Measurements from ENCODE around the gene RNF175.

Gene RNF175

DNA sequence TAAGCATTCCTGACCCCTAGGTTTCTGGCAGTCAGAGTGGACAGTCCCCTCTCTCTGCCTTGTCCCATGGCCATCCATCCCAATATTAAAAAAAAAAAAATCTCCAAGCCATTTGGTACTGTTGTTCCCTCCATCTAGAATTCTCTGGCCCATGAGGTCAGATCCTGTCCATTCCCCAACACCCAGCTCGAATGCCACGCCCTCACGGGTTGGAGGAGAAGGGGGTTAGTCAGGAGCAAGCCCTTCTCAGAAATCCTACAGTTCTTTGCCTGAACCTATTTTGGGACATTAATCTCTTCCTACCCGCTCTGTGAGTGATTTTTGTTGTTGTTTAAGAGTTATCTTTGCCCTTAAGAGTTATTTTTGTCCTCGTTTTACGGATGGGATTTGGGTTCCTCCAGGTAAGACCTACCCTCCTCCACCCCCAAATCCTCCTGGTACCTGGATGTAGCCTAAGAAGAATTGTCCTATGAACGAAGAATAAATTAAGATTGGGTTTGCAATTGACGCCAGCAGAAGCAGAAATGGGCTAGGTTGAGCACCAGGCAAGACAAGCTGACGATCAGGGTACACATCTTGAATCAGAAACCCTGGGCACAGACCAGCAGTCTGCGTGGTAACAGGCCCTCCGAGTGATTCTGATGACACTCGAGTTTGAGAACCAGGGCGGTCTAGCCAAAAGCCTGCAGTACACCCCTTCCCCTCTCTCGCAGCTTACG, 977 bp downstream of the RNF175 start:
- no peak overlapping the region for H3K27ac ChIP-seq
- TF ChIP-seq, protein P1, sequence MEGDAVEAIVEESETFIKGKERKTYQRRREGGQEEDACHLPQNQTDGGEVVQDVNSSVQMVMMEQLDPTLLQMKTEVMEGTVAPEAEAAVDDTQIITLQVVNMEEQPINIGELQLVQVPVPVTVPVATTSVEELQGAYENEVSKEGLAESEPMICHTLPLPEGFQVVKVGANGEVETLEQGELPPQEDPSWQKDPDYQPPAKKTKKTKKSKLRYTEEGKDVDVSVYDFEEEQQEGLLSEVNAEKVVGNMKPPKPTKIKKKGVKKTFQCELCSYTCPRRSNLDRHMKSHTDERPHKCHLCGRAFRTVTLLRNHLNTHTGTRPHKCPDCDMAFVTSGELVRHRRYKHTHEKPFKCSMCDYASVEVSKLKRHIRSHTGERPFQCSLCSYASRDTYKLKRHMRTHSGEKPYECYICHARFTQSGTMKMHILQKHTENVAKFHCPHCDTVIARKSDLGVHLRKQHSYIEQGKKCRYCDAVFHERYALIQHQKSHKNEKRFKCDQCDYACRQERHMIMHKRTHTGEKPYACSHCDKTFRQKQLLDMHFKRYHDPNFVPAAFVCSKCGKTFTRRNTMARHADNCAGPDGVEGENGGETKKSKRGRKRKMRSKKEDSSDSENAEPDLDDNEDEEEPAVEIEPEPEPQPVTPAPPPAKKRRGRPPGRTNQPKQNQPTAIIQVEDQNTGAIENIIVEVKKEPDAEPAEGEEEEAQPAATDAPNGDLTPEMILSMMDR (conservative IDR thresholded peaks at IDR 0.05) = no peak
- no peak for TF ChIP-seq ZFX (IDR thresholded peaks at IDR 0.05)

DNA sequence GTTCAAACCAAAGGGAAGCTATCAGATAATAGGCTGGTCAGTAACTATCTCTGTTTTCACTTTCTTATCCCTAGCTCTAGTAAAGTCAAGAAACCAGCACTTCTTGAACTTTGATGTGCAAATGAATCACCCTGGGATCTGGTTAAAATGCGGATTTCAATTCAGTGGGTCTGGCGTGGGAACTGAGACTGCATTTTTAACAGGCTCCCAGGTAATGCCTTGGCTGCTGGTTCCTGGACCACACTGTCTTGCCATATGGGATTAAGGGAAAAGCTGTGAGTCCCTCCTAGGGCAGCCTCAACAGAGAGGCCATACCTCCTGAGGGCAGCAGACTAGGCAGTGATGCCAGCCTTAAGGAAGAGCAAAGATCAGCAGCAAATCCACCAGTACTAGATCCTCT, 1.7 kb downstream of the RNF175 start:
- TF ChIP-seq, protein P1 (conservative IDR thresholded peaks at IDR 0.05) = no peak
- no peak for TF ChIP-seq ZFX (IDR thresholded peaks at IDR 0.05)
- H3K27ac ChIP-seq = no peak overlapping the region

DNA sequence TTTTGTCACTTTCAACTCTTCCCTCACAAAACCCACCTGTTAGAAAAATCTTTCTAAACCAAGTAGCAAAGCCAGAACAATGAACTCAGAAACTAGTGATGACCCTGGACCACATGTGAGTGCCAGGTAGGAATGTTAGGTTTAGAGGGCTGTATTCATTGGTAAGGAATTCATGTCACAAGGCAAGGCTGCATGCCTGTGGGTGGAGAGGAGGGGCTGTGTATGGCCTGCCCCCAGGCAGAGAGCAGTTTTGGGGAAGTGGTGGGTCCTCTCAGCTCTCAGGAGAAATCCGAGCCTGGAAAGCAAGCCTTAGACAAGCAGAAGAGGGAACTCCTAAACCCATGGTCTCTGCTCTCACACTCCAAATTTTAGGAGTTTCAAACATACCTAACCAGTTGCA, 2.4 kb downstream of the RNF175 start:
- H3K27ac ChIP-seq = no peak overlapping the region
- no peak for TF ChIP-seq ZFX (IDR thresholded peaks at IDR 0.05)
- TF ChIP-seq, protein P1 (conservative IDR thresholded peaks at IDR 0.05) = no peak

DNA sequence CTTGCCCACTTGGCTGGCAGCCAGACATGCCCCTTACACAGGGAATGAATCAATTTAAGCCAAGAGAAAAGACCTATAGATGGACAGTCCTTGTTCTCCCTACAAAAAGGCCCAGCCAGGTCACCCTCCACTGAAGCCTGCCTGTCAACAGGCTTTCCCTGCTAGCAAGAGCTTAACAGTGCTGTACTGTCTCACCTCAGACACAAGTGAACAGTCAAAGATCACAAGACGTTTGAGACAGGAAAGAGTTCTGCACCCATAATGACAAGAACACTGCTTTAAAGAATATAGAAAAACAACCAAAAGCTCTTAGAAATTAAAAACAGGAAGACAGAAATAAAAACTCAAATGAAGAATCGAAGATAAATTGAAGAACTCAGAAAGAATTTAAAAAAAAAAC, 4.6 kb downstream of the RNF175 start:
- no peak overlapping the region for H3K27ac ChIP-seq
- no peak for TF ChIP-seq ZFX (IDR thresholded peaks at IDR 0.05)
- TF ChIP-seq, protein P1 (conservative IDR thresholded peaks at IDR 0.05) = no peak

DNA sequence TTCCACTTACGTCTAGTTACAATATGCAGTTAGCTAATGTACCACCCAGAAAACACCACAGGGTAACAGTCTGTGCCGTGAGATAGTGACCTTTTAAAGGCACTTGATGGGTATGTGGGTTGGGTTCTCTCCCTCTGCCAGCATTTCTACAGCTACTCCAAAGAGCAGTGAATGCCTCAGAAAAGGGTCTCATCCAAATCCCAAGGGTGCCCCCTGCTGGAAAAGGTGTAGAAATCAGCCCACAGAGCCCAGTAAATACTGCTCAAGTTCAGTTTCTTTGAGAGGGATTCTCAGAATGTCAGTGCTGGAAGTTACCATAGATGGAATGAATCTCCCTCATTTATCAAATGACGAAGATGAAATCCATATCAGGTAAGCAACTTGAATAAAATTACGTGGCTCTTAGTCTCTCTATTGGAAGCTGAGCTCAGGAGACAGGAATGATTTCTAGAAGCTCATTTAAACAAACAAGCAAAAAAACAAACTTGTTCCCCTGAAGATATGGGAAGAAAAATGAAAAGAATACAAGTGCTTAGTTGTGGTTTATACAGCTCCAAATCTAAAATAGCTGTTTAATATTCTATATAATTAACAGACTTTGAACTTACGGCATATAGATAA, 9.5 kb downstream of the RNF175 start:
- H3K27ac ChIP-seq = no peak overlapping the region
- TF ChIP-seq, protein P1 (conservative IDR thresholded peaks at IDR 0.05) = peak; percentile 83
- no peak for TF ChIP-seq ZFX (IDR thresholded peaks at IDR 0.05)

DNA sequence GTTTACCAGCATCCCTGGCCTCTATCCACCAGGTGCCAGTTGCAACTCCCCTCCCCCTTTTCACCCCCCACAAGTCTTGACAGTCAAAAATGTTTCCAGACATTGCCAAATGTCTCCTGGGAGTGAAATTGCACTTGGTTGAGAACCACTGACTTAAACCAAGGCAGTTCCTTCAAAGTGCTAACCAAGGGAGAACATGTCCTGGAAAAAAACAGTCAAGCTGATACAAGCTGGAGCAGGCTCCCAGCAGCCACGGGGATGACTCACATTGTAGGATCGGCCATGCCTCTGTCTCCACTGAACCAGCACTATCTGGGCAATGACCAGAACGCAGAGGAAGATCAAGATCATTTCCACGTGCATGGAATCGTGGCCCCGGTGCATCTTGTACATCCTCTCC, 11.4 kb downstream of the RNF175 start:
- no peak for TF ChIP-seq ZFX (IDR thresholded peaks at IDR 0.05)
- TF ChIP-seq, protein P1 (conservative IDR thresholded peaks at IDR 0.05) = no peak

DNA sequence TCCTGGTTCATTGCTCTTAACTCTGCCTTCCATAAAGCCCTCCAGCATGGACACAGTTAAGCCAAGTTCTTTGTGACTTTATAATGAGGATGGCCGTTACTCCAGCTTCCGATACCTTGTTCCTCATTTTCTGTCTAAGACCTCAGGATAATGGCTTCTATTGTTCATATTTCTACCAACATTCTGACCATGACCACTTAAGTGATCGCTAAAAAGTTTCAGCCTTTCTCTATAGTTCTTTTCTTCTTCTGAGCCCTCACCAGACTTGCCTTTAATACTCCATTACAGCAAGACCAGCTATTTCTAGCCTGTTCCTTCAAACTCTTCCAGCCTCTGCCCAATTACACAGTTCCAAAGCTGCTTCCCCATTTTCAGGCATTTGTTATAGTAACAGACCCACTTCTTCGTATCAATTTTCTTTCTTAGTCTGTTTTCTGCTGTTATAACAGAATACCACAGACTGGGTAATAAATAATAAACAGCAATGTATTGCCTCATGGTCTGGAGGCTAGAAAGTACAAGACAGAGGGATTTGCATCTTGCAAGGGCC, 12.3 kb downstream of the RNF175 start:
- no peak overlapping the region for H3K27ac ChIP-seq
- TF ChIP-seq ZFX (IDR thresholded peaks at IDR 0.05) = no peak
- TF ChIP-seq, protein P1 (conservative IDR thresholded peaks at IDR 0.05) = no peak

More for the DNA sequence above, 11.4 kb downstream of the RNF175 start:
- H3K27ac ChIP-seq = no peak overlapping the region

All from C4-2B (cell line).